ENCODE data around the gene CD300A. TPM values are rescaled to one million over a fixed set of nuclear protein-coding genes. Genes with fewer than 3 reads are reported as not detected.
A peak's percentile ranks its signal among the peaks of the same experiment; 100 is the strongest.

Gene CD300A
- total and polyA plus RNA-seq, 11 donors = 0.64 to 23.2 (median 1.6) TPM

DNA sequence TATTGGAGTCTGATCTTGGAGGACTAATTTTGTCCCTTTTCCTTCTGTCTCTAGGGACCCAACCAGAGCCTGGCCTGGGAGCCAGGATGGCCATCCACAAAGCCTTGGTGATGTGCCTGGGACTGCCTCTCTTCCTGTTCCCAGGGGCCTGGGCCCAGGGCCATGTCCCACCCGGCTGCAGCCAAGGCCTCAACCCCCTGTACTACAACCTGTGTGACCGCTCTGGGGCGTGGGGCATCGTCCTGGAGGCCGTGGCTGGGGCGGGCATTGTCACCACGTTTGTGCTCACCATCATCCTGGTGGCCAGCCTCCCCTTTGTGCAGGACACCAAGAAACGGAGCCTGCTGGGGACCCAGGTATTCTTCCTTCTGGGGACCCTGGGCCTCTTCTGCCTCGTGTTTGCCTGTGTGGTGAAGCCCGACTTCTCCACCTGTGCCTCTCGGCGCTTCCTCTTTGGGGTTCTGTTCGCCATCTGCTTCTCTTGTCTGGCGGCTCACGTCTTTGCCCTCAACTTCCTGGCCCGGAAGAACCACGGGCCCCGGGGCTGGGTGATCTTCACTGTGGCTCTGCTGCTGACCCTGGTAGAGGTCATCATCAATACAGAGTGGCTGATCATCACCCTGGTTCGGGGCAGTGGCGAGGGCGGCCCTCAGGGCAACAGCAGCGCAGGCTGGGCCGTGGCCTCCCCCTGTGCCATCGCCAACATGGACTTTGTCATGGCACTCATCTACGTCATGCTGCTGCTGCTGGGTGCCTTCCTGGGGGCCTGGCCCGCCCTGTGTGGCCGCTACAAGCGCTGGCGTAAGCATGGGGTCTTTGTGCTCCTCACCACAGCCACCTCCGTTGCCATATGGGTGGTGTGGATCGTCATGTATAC, 26.5 kb upstream of the CD300A start:
- DNase-seq (peak in 1 of 5 donors; percentile 16), ATAC-seq (no peak)
- no peaks in the 10 kb centered on the region for H3K27me3 ChIP-seq
- TF ChIP-seq POLR2A (IDR thresholded peaks at IDR 0.05) = no peak
- TF ChIP-seq, protein P1, sequence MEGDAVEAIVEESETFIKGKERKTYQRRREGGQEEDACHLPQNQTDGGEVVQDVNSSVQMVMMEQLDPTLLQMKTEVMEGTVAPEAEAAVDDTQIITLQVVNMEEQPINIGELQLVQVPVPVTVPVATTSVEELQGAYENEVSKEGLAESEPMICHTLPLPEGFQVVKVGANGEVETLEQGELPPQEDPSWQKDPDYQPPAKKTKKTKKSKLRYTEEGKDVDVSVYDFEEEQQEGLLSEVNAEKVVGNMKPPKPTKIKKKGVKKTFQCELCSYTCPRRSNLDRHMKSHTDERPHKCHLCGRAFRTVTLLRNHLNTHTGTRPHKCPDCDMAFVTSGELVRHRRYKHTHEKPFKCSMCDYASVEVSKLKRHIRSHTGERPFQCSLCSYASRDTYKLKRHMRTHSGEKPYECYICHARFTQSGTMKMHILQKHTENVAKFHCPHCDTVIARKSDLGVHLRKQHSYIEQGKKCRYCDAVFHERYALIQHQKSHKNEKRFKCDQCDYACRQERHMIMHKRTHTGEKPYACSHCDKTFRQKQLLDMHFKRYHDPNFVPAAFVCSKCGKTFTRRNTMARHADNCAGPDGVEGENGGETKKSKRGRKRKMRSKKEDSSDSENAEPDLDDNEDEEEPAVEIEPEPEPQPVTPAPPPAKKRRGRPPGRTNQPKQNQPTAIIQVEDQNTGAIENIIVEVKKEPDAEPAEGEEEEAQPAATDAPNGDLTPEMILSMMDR (IDR thresholded peaks at IDR 0.05) = no peak
- intact Hi-C loops (cut with DNase I) = loop anchor here in 1 of 10 donors (10.0 kb wide), 1 partner anchor 225 kb away; the partner anchor contains the start of gene TTYH2
- peaks cover 0 to 16% (median 6%) of the 10 kb centered on the region in 12 donors for H3K9me3 ChIP-seq
- H3K27ac ChIP-seq = peak overlapping the region in 1 of 12 donors; percentile 14
- H3K36me3 ChIP-seq = peaks cover 0 to 22% (median 14%) of the 10 kb centered on the region in 9 donors
- peaks cover 5 to 46% (median 32%) of the 10 kb centered on the region in 12 donors for H3K4me1 ChIP-seq
- no peak overlapping the region for H3K4me3 ChIP-seq
- 88 to 91% (median 89%) methylated on average over 25 to 31 of the region's 31 CpGs for WGBS, 4 donors

DNA sequence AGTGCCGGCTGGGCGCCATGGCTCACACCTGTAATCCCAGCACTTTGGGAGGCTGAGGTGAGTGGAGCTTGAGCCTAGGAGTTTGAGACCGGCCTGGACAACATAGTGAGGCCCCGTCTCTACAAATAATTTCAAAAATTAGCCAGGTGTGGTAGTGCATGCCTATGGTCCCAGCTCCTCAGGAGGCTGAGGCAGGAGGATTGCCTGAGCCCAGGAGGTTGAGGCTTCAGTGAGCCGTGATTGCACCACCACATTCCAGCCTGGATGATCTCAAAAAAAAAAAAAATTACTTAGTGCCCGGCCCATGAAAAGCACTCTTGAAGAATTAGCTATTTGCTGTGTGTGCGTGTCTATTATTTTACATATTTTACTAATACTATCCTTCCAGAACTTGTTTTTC, 24.9 kb upstream of the CD300A start:
- H3K9me3 ChIP-seq = peaks cover 0 to 16% (median 6%) of the 10 kb centered on the region in 12 donors
- ATAC-seq = no peak
- peak overlapping the region in 1 of 12 donors; percentile 95 for H3K27ac ChIP-seq

DNA sequence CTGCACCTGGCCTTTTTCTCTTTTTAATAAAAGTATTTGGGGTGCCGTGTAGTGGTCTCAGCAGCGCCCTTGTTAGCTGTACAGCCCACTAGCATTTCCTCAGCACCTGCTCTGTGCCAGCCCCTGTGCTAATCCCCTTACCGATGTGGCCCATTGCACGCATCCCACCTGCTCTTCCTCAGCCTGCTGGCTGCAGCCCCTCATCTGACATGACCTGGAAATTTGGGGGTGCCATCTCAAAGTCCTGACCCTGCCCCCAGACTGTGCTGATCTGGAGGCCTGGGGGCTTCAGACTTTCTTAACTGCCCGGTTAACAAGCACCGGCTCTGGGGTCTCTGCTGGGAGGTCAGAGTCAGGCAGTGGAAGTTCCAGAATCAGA, 24.2 kb upstream of the CD300A start:
- no peak for TF ChIP-seq POLR2A (IDR thresholded peaks at IDR 0.05)
- TF ChIP-seq, protein P1 (IDR thresholded peaks at IDR 0.05) = no peak
- Histone ChIP-seq H3K4me3 (peak overlapping the region in 7 of 12 donors; percentile 28 to 41 (median 38)), H3K36me3 (peaks cover 0 to 28% (median 15%) of the 10 kb centered on the region in 9 donors), H3K27me3 (no peaks in the 10 kb centered on the region), H3K9me3 (peaks cover 0 to 15% (median 6%) of the 10 kb centered on the region in 12 donors), H3K4me1 (peaks cover 5 to 55% (median 52%) of the 10 kb centered on the region in 12 donors), H3K27ac (peak overlapping the region; percentile 74 to 95 (median 90))
- WGBS, 4 donors = 77 to 91% (median 80%) methylated on average over 5 to 6 of the region's 6 CpGs
- DNase-seq = no peak
- intact Hi-C loops (cut with DNase I) = loop anchor here in 1 of 10 donors (10.0 kb wide), 1 partner anchor 227 kb away; the partner anchor contains the start of gene TTYH2
- ATAC-seq = no peak

More for the DNA sequence above, 24.9 kb upstream of the CD300A start:
- Histone ChIP-seq H3K27me3 (no peaks in the 10 kb centered on the region), H3K4me3 (no peak overlapping the region), H3K4me1 (peaks cover 5 to 48% (median 45%) of the 10 kb centered on the region in 12 donors), H3K36me3 (peaks cover 0 to 22% (median 14%) of the 10 kb centered on the region in 9 donors)
- no peak for TF ChIP-seq POLR2A (IDR thresholded peaks at IDR 0.05)
- TF ChIP-seq, protein P1 (IDR thresholded peaks at IDR 0.05) = no peak
- intact Hi-C loops (cut with DNase I) = loop anchor here in 1 of 10 donors (10.0 kb wide), 1 partner anchor 227 kb away; the partner anchor contains the start of gene TTYH2
- DNase-seq = no peak
- WGBS, 4 donors = 93 to 97% (median 96%) methylated on average over 7 of the region's 7 CpGs
